GM19395 (cell line): Measurements from ENCODE around the gene CNN2.

Experiments used
- ATAC-seq: cut with Tn5 transposase; IDR thresholded peaks from one replicate; pipeline ENCODE4 v1.9.1; 2021; ENCODE audit warnings: mild to moderate bottlenecking, moderate library complexity; ENCODE audit not compliant: unreplicated experiment

CNN2 gene

DNA sequence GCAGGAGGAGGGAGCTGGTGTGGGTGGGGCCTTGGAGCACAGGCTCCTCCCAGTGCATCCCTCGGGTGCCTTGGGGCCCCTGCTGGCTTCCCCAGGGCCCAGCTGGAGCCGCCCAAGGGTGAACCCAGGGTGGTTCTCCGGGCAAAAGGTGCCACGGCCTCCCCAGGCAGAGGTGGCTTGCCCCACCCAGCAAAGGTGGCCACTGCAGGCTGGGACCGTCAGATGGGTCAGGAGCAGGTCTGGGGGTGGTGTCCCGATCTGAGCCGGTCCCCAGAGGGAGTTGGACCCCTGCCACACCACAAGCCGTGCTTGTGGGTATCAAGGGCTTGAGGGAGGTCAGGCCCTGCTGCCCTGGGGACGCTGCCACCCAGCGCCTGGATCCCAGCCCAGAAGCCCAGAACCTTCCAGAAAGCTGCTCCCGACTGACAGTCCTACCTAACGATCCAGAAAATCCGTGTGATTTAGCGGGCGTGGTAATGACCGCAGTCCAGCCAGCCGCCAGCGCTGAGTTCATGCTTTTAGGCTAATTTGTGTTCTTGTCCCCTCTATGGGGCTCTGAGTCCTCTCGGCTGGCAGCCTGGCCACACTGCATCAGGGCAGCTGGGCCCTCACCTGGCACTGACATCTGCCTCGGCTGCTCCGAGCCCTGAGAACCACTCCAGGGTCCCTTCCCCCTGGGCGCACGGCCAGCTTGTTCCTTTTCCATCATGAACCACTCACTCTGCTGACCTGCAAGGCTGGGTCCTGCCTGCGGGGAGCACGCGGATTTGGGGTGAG lies 31.2 kb upstream of the CNN2 start:
- ATAC-seq = no peak

DNA sequence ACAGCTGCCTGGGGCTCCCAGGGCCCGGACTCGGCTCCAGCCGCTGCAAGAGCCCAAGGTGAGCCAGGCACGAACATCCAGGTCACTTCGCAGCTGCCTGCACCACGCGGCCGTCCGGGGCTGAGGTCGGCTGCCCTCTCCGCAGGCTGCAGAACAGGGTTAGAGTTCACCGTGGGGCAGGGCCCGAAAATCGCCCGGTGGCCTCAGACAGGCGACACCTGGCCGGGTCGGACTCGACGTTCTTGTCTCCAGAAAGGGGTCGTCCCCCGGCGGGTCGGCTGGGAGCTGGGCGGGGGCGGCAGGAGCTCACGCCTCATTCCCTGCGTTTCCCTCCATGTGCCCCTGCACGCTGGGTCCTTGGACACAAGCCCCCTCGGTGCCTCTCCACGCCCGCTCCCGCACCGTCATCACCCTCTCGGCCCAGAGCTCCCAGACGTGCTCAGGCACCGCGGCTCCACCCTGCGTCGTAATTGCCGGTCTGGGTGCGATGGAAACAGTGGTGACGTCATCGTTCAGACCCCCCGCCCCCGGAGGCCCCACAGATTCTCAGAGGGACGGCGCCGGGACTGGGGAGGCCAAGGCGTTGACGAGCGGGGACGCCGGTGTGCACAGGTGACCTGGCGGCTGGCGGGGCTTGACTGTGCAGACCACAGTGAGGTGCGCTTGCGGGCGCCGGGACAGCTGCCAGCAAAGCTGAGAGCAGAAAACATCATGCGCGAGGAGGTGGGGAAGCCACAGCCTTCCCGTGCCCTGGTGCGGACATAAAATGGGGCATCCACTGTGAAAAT lies 30.2 kb upstream of the CNN2 start:
- ATAC-seq = no peak

DNA sequence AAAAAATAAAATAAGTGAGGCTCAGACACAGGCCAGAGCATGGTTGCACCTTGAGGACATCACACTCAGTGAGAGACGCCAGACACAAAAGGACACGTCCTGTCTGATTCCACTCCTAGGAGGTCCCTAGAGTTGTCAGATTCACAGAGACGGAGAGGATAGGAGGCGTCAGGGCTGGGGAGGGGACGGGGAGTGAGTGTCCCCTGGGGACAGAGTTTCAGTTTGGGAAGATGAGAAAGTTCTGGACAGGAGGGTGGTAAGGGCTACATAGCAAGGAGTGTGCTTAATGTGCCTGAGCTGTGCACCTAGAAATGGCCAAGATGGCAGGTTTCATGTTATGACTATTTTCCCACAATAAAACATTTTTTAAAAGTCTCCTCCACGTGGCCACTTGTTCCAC lies 28.3 kb upstream of the CNN2 start:
- no peak for ATAC-seq

DNA sequence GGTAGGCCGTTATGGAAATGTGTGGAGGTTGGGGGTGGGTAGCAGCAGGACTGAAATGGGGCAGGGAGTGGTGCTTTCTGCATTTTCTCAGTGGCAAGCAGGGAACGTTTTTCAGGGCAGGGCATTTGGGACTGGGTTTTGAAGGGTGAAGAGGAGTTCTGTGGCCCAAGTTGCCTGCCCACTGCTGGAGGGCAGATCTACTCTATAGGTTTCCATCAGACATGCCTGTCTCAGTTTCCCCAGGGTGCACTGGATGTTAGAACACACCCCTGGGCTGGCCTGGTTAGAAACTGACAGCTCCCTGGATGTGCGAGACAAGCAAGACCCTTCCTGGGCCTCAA lies 27.1 kb upstream of the CNN2 start:
- no peak for ATAC-seq

DNA sequence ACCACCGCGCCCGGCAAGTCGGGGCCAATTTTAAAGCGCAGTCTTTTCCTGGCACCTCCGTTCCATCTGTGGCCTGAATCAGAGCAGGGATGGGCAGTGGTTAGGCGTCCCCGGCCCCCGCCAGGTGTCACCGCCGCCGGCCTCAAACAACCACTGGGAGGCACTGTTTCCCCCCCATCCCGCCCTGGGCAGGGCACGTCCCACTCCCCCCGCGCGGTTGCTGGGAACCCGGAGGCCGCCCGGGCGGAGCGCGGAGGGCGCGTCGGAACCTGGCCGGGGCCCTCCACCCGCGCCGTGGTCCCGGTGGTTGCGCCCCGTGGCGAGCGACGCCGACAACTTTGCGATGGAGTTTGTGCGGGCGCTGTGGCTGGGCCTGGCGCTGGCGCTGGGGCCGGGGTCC lies 26.3 kb upstream of the CNN2 start, which contains the start of gene GRIN3B:
GRIN3B (plus strand) TSS at position 325 of the 400 bp plus-strand sequence; CDS start at position 344, 19 bp downstream.
- ATAC-seq = no peak

DNA sequence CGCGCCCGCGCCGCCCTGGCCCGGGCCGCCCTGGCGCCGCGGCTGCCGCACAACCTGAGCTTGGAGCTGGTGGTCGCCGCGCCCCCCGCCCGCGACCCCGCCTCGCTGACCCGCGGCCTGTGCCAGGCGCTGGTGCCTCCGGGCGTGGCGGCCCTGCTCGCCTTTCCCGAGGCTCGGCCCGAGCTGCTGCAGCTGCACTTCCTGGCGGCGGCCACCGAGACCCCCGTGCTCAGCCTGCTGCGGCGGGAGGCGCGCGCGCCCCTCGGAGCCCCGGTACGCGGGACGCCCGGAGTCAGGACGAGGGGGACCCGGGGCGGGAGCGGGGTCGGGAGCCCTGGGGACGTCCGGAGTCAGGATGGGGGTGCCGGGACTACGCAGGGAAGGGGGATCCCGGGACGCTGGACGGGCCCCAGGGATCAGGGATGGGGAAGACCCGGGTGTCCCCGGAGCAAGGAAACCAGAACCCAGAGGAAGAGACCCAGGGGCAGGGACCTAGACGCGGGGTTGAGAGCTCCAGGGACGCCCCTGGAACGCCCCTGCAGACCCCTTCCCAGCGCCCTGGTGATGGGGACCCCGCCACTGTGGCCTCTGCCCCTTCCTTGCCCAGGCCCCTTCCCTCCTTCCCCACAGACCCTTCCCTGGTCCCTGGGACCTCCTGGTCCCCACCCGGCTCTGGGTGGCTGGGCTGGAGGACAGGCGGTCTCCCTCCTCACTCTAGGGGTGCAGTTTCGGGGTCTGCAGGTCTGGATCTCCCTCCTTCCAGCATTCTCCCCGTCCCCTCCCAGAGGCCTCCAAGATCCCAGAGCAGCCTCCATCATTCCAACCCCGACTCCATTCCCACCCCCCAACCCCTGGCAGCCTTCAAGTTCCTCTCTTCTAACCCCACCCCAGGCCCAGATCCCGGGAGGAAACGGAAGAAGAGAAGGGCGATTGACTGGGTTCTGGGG lies 25.5 kb upstream of the CNN2 start:
- ATAC-seq = no peak

DNA sequence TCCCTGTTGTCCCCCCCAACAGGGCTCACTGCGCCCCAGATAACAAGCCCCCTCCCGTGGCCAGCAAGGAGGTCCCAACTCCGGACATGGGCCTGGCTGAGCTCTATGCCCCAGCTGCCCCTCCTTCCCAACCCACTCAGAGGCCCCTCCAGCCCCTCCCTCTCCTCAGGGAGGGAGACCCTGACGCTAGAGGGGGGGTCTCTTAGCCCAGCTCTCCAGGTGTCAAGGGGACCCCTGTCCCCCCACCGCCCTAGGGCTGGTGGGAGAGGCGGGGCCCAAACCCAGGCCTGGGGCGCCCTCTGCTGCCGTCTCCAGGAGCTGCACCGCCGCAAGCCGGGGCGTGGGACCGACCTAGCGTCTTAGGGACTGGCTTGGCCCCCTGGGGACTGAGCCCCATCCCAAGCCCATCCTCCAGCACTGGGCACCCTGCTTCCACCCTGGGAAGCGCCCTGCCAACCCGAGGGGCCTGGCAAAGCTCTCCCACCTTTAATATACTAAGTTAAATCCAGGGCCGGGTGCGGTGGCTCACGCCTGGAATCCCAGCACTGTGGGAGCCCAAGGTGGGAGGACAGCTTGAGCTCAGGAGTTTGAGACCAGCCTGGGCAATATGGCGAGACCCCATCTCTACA lies 24.8 kb upstream of the CNN2 start:
- no peak for ATAC-seq

DNA sequence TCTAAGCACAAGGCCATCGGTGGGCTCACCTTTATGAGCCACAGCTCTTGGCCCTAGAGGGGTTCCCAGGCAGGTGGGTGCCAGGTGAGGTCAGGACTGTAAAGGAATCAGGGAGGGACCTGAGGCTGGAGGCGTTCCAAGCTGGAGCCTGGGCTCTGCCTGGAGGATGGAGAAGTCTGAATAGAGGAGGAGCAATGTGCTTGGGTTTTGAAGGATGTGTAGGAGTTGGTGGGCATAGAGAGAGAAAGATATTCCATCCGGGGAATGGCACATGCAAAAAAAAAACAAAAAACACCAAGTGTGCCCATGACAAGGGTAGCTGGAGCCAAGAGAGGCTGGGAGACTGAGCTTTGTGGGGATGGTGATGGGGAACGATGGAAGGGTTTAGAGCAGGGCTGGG lies 23.8 kb upstream of the CNN2 start:
- no peak for ATAC-seq

DNA sequence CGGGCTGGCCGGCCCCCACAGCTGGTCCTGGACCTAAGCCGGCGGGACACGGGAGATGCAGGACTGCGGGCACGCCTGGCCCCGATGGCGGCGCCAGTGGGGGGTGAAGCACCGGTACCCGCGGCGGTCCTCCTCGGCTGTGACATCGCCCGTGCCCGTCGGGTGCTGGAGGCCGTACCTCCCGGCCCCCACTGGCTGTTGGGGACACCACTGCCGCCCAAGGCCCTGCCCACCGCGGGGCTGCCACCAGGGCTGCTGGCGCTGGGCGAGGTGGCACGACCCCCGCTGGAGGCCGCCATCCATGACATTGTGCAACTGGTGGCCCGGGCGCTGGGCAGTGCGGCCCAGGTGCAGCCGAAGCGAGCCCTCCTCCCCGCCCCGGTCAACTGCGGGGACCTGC lies 23.1 kb upstream of the CNN2 start:
- no peak for ATAC-seq

DNA sequence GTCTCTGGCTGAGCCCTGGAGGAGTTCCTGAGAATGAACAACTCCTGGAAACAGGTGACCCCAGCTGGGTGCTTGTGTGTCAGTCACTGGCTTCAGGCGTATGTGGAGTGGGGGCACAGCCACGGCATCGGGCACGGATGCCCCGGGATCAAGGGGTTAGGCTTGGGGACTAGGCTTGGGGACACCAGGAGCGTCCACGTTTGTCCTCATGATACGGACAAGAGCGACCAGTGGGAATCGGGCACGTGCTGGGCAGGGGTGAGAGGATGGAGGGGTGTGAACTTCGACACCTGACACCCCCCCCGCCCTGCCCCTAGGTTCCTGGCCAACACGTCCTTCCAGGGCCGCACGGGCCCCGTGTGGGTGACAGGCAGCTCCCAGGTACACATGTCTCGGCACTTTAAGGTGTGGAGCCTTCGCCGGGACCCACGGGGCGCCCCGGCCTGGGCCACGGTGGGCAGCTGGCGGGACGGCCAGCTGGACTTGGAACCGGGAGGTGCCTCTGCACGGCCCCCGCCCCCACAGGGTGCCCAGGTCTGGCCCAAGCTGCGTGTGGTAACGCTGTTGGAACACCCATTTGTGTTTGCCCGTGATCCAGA lies 22.1 kb upstream of the CNN2 start:
- no peak for ATAC-seq

DNA sequence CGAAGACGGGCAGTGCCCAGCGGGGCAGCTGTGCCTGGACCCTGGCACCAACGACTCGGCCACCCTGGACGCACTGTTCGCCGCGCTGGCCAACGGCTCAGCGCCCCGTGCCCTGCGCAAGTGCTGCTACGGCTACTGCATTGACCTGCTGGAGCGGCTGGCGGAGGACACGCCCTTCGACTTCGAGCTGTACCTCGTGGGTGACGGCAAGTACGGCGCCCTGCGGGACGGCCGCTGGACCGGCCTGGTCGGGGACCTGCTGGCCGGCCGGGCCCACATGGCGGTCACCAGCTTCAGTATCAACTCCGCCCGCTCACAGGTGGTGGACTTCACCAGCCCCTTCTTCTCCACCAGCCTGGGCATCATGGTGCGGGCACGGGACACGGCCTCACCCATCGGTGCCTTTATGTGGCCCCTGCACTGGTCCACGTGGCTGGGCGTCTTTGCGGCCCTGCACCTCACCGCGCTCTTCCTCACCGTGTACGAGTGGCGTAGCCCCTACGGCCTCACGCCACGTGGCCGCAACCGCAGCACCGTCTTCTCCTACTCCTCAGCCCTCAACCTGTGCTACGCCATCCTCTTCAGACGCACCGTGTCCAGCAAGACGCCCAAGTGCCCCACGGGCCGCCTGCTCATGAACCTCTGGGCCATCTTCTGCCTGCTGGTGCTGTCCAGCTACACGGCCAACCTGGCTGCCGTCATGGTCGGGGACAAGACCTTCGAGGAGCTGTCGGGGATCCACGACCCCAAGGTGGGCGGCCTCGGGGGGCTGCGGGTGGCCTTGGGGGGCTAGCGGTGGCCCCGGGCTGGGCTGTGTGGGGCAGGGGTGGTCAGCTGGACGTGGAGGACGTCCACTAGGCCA lies 21.4 kb upstream of the CNN2 start:
- ATAC-seq = no peak

DNA sequence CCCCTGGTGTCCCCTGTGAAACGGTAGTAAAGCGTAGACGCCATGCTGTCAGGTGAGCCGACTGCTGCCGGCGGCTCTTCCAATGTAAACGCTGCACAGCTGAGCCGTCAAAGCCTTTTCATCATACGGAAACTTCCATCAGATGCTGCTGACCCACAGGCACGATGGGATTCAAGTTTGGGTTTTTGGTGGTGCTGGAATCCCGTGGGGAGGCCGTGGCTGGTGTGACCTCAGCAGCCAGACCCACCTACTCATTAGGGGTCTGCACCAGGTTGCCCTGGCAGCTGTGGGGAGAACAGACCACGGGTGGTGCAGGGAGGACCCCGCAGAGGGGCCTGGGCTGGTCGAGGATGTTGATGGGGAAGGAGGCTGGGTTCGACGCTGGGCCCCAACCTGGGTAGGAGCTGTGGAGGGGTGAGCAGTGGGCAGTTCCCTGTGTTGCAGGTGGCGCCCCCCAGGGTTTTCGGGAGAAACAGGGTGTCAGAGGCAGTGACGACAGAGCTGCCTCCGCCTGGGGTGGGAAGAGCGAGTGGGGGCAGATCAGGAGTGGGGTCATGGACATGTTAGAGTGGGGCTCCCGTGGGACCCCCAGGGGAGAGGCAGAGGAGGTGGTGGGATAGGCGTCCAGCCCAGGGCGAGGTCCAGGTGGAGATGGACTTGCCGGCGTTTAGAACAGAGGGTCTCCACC lies 19.6 kb upstream of the CNN2 start:
- ATAC-seq = no peak

DNA sequence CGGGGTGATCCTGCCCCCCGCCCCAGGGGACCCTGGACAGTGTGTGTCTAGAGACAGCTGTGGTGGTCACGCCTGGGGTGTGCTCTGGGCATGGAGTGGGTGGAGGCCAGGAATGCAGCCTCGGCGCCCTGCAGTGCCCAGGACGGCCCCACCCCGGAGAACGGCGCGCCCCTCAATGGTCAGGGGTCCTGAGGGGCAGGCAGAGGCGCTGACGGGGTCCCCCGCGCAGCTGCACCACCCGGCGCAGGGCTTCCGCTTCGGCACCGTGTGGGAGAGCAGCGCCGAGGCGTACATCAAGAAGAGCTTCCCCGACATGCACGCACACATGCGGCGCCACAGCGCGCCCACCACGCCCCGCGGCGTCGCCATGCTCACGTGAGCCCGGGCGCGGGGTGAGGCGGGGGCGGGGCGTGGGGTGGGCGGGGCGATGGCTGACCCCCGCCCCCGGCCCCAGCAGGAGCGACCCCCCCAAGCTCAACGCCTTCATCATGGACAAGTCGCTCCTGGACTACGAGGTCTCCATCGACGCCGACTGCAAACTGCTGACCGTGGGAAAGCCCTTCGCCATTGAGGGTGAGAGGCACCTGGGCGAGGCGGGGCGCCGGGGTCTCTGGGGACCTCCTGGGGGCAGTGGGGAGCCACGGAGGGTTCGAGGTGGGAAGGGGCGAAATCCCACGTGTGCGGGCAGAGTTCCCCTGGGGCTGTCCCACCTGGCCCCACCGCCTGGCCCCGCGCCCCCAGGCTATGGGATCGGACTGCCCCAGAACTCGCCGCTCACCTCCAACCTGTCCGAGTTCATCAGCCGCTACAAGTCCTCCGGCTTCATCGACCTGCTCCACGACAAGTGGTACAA lies 18.8 kb upstream of the CNN2 start:
- no peak for ATAC-seq

DNA sequence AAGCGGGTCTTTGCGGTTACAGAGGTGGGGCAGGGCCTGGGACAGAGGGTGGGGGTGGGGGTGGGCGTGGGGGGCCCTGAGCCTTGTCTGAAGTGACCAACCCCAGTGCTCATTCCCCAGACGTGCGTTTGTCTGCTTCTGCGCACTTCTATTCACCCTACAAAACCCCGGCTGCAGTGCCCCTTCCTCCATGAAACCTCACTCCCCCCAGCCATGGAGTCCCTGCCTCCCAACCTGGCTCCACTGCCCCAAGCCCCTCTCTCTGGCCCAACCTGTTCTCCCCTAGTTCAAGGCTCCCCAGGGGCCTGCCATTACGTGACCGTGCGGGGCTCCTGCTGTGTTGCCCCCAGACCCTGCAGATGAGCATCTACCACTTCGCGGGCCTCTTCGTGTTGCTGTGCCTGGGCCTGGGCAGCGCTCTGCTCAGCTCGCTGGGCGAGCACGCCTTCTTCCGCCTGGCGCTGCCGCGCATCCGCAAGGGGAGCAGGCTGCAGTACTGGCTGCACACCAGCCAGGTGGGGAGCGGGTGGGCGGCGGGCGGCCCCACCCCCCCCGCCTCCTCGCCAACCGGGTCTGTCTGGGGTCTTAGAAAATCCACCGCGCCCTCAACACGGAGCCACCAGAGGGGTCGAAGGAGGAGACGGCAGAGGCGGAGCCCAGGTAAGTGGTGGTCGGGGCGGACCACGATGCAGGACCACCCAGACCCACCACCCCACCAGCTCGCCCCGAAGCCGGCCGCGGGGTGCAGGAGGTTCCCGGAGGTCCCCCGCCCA lies 18.0 kb upstream of the CNN2 start:
- ATAC-seq = no peak

DNA sequence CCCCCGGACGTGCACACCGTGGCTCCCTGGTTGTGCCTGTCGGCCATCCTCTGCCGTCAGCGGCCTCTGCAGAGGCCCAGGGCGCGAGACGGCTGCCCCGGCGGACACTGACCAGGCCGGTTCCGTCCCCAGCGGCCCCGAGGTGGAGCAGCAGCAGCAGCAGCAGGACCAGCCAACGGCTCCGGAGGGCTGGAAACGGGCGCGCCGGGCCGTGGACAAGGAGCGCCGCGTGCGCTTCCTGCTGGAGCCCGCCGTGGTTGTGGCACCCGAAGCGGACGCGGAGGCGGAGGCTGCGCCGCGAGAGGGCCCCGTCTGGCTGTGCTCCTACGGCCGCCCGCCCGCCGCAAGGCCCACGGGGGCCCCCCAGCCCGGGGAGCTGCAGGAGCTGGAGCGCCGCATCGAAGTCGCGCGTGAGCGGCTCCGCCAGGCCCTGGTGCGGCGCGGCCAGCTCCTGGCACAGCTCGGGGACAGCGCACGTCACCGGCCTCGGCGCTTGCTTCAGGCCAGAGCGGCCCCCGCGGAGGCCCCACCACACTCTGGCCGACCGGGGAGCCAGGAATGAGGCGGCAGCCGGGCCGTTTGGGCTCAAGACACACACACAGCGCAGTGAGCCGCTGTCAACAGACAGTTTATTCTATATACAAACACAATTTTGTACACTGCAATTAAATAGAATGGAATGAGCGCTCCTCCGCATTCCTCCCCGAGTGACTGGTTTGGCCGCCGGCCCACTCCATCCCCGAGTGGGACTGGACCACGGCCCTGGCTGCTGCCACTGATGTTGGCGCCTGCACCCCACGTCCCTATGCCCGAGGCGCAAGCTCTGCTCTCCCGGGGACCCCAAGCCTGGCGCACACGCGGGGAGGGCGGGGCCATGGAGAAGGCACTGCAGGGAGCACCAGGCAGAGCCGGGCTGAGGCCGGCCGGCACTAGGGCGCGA lies 17.1 kb upstream of the CNN2 start:
- no peak for ATAC-seq

DNA sequence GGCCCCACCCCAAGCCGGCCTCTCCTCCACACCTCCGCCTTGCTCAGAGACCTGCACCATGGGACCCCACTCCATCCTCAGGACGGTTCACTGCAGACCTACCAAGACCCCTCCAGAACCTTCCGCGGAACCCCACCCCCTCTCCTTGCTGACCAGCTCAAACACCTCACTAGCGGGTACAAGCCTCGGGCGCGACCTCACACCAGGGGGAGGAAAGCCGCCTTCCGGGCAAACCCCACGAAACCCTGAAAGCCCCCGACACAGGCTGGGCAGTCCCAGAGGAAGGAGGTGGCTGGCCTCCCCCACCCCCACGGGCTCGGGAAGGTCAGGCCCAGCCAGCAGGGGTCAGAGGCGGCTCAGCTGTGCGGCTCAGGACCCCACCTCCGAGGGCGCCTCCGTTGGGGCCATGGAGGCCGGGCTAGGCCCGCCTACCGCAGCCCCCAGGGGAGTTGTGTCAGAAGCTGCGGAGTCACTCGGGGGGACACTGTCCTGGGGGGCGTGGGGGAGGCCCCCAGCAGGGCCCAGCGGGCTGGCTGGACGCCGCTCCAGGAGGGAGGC lies 16.3 kb upstream of the CNN2 start:
- ATAC-seq = no peak
